ENCODE measurements around the gene SIGLEC12.

DNA sequence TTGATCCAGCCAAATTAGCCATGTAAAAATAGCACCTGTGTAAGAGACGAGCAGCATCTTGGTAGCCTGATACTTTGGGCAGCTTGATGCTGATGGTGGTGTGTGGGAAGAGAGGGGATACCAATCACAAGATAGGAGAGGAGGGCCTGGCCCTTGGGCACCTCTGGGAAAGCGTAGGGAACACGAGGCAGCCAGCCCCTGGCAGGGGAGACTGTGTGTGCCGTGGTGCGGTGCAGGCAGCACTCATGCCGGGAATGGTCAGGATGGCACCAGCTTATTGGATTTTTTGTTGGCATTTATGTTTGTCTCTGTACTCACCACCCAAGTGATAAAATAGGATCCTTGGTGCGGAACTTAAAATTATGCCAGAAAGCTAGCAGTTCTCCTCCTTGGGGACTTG lies 53.6 kb downstream of the SIGLEC12 start:
- TF ChIP-seq CTCF (conservative IDR thresholded peaks at IDR 0.05) = no peak
- no peak for TF ChIP-seq ZFX (IDR thresholded peaks at IDR 0.05)

All from C4-2B (cell line).